Activated naive CD8-positive, alpha-beta T cell treated with anti-CD3 and anti-CD28 coated beads, Interleukin-2, amount 10 ng/mL, durations not matched to agents 7 days and 5 days (primary cell): ENCODE measurements around the gene NDUFV3. TPM values are rescaled to one million over a fixed set of nuclear protein-coding genes. Genes with fewer than 3 reads are reported as not detected.
"Not testable (repeated sequence)": the region's sequence is repeated elsewhere in the genome, so short reads cannot be mapped to it uniquely, and the experiment has no call there.

Experiments used
- ATAC-seq: fragments of 150-1000 bp; cut with Tn5 transposase; one replicate; pipeline ENCODE4 v1.10.0; 2021; ENCODE audit warnings: low read depth, moderate library complexity
- POLR2A ChIA-PET: fragments of 350-600 bp; sonication (Branson Sonifier 250); formaldehyde crosslinking; loops from one replicate; lab custom pipeline; 2021; ENCODE audit warnings: antibody characterized with exemption; lab: Charles Lee
- DNase-seq: peaks from one replicate; pipeline ENCODE4 v3.0.0; 2021
- H3K27ac Mint-ChIP-seq: one replicate; pipeline ENCODE4 v1.8.0; 2022; ENCODE audit warnings: mild to moderate bottlenecking, mixed read lengths
- H3K27me3 Mint-ChIP-seq: one replicate; pipeline ENCODE4 v1.8.0; 2022; ENCODE audit warnings: mild to moderate bottlenecking, moderate library complexity, mixed read lengths
- H3K36me3 Mint-ChIP-seq: one replicate; pipeline ENCODE4 v1.8.0; 2021; ENCODE audit warnings: mild to moderate bottlenecking, mixed read lengths
- H3K4me1 Mint-ChIP-seq: one replicate; pipeline ENCODE4 v1.8.0; 2021; ENCODE audit warnings: mixed read lengths
- H3K4me3 Mint-ChIP-seq: one replicate; pipeline ENCODE4 v1.8.0; 2022; ENCODE audit warnings: mild to moderate bottlenecking, moderate library complexity, mixed read lengths
- H3K9me3 Mint-ChIP-seq: one replicate; pipeline ENCODE4 v1.8.0; 2021; ENCODE audit warnings: mixed read lengths
- total RNA-seq, 2 experiments: library from RNA; stranded (reverse); gene quantifications; one replicate each; pipeline ENCODE4 v1.2.3, GENCODE V29; 2021

Gene NDUFV3
- total RNA-seq, 2 experiments from 2014 or later: 27.1 to 30.5 TPM

DNA sequence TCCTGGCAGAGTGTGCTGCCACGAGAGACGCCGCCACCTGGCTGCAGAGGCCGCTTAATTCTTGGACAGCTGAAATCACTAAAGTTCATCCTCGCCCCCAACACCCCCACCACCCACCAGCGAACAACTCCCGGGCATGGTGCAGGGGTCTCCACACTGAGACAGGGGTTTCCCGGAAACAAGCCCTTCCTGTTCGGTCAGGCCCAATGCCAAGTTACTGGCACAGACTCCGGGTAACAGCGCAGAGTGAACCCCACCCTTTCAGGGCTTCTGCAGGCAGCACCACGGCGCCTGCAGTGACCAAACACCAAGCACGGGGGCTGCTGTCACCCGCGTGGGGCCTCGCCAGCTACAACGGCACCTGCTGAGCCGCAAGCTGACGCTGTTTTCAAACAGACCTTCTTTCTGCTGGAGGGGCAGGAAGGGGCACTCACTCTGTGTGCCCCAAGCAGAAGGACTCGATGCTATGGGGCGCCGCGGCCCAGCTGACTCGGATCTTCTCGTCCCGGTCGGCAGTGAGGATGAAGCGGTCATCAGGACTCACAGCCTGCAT, 31.2 kb upstream of the NDUFV3 start:
- POLR2A ChIA-PET: no interaction called here
- Mint-ChIP-seq H3K36me3 (peaks cover 14% of the 10 kb centered on the region), H3K9me3 (no peaks in the 10 kb centered on the region), H3K27me3 (no peaks in the 10 kb centered on the region), H3K4me3 (no peak overlapping the region), H3K4me1 (peaks cover 5% of the 10 kb centered on the region), H3K27ac (no peak overlapping the region)
- ATAC-seq: no peak
- no peak for DNase-seq

DNA sequence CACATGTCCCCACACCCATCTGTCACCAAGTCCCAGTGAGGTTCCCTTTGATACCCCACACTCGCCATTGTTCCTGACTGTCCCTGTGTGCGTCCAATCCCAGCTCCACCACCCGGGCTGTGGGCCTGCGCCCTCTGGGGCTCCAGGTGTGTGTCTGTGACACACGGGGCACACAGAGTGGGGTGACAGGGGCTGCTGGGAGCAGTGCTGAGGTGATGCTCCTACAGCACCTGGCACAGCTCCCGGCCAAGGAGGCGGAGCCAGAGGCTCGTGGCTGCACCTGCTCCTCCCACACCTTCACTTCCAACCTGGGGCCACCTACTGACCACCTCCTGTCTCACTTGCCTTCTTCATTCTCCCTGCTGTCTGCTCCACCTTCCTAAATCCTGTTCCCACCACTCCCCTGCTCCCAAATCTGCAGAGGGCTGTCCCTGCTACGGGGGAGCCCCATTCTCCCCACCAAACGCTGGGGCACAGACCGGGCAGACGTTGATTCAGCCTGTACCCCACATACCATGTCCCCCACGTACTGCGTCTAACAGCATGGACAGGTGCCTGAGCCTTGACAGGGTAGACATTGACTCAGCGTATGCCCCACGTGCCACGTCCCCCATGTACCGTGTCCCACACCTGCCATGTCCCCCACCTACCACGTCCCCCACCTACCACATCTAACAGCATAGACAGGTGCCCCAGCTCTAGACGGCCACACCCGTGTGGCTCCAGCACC, 30.2 kb upstream of the NDUFV3 start:
- peaks cover 13% of the 10 kb centered on the region for H3K36me3 Mint-ChIP-seq
- POLR2A ChIA-PET: no interaction called here
- ATAC-seq: peak; percentile 16
- peaks cover 5% of the 10 kb centered on the region for H3K4me1 Mint-ChIP-seq
- H3K9me3 Mint-ChIP-seq: no peaks in the 10 kb centered on the region
- DNase-seq: no peak
- H3K27me3 Mint-ChIP-seq: no peaks in the 10 kb centered on the region
- no peak overlapping the region for H3K27ac Mint-ChIP-seq
- H3K4me3 Mint-ChIP-seq: no peak overlapping the region

DNA sequence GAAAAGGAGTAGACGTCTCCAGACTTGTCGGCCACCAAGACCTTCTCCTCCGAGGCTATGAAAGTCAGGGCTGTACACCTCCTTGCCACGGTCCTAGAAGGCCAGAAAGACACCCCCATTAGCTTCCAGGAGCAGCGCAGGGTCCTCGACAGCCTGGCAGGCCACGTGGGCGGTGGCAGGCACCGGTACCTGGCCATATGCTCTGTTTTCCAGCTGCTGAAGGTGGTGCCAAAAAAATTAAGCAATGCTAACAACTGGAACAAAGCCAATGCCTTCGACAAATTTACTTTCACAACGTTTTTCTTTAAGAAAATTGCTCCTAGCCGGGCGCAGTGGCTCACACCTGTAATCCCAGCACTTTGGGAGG, 29.6 kb upstream of the NDUFV3 start:
- Mint-ChIP-seq H3K36me3 (peaks cover 12% of the 10 kb centered on the region), H3K9me3 (no peaks in the 10 kb centered on the region), H3K27ac (no peak overlapping the region), H3K4me3 (no peak overlapping the region), H3K27me3 (no peaks in the 10 kb centered on the region), H3K4me1 (peaks cover 5% of the 10 kb centered on the region)
- no peak for DNase-seq
- no peak for ATAC-seq
- POLR2A ChIA-PET: no interaction called here

- Mint-ChIP-seq H3K4me3 (no peak overlapping the region), H3K27me3 (no peaks in the 10 kb centered on the region), H3K36me3 (peaks cover 12% of the 10 kb centered on the region), H3K4me1 (peaks cover 5% of the 10 kb centered on the region), H3K9me3 (no peaks in the 10 kb centered on the region), H3K27ac (no peak overlapping the region)
- ATAC-seq: no peak
- POLR2A ChIA-PET: no interaction called here
- DNase-seq: no peak
These were observed 28.8 kb upstream of the NDUFV3 start for GRCh38 chr21:42864286-42864685.

DNA sequence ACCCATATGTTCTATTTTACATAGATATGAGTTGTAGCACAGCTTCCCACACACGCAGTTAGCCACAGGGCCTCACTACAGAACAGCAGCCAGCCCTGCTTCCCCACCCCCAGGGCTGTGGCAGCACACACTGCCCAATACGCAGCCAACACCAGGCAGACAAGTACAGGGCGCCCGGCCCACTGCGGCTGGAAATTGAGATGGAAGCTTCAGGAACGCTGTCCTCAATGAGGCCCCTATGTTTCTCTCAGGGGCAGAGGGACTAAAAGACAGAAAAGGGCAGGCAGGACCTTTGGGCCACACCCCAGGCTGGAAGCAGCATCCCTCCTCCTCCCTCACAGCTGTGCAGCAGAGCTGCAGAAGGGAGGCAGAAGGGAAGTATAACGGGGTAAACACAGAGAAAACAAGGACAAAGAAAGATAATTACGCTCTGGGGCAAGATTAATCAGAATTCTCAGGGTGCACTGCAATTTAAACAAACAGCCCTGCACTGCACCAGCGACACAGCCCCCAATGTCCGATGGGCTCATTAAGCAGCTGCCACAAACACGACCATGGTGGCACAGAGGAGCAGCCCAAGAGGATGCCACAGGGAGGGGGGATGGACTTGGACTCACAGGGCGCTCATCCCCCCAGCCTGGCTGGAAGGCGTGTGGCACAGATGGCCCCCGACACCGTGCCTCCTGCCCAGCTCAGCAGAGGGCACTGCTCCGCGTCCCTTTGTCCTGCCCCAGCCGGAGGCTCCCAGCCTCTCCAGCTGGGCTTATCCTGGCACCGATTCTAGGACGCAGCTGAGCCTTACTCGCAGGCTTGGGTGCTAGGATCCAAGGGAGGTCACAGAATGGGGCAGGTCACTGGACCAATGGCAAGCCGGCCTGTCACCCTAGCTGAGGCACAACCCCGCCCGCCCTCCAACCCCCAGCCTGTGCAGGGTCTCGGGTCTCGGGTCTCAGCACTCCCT, 28.0 kb upstream of the NDUFV3 start:
- no peak overlapping the region for H3K27ac Mint-ChIP-seq
- H3K4me1 Mint-ChIP-seq: peaks cover 5% of the 10 kb centered on the region
- ATAC-seq: no peak
- H3K36me3 Mint-ChIP-seq: peaks cover 17% of the 10 kb centered on the region
- H3K9me3 Mint-ChIP-seq: no peaks in the 10 kb centered on the region
- no peak for DNase-seq
- H3K4me3 Mint-ChIP-seq: no peak overlapping the region
- H3K27me3 Mint-ChIP-seq: no peaks in the 10 kb centered on the region
- POLR2A ChIA-PET: no interaction called here

DNA sequence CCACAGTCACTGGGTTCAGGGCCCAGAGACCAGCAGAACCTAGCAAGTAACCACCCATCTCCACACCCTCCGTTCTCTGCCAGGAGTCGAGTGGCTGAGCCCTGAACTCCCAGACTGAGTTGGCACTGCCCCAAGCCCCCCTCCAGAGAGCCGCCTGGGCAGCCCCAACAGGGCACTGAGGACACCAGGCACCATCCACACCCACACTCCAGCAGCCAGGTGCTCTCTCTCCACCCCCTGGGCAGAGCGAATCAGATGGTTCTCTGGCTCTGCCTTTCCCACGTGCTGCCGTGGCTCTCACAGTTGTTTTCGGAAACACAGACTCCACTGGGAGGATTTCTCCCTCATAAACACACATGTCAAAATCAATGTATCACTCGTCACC, 27.3 kb upstream of the NDUFV3 start:
- DNase-seq (no peak), ATAC-seq (no peak)
- peaks cover 5% of the 10 kb centered on the region for H3K4me1 Mint-ChIP-seq
- no peaks in the 10 kb centered on the region for H3K27me3 Mint-ChIP-seq
- POLR2A ChIA-PET: no interaction called here
- H3K9me3 Mint-ChIP-seq: no peaks in the 10 kb centered on the region
- H3K27ac Mint-ChIP-seq: no peak overlapping the region
- H3K4me3 Mint-ChIP-seq: no peak overlapping the region
- H3K36me3 Mint-ChIP-seq: peaks cover 18% of the 10 kb centered on the region

- peaks cover 16% of the 10 kb centered on the region for H3K36me3 Mint-ChIP-seq
- ATAC-seq: no peak
- H3K27ac Mint-ChIP-seq: no peak overlapping the region
These were observed 24.9 kb upstream of the NDUFV3 start for GRCh38 chr21:42868196-42868595.

DNA sequence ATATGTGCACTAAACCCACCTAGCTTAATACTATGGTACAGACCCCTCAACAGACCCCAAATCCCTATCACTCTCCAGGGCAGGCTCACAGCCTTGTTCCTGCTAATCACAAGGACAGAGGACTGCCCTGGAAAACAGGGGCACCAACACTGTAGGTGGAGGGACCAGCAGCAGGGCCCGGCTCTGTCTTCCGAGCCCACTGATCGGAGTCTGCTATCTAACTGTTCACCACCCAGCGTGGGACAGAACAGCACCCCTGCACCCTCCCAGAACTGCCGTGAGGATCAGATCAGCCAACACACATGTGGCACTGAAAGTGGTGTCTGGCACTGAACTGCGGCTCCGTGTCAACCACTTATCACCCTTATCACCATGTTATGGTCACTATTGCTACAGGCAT, 20.0 kb upstream of the NDUFV3 start:
- Mint-ChIP-seq H3K4me1 (peaks cover 4% of the 10 kb centered on the region), H3K4me3 (no peak overlapping the region), H3K27ac (no peak overlapping the region), H3K36me3 (peaks cover 24% of the 10 kb centered on the region), H3K9me3 (no peaks in the 10 kb centered on the region), H3K27me3 (no peaks in the 10 kb centered on the region)
- ATAC-seq (no peak), DNase-seq (no peak)
- POLR2A ChIA-PET: no interaction called here

More at GRCh38 chr21:42868196-42868595, 24.9 kb upstream of the NDUFV3 start:
- Mint-ChIP-seq H3K4me3 (no peak overlapping the region), H3K9me3 (no peaks in the 10 kb centered on the region), H3K4me1 (peaks cover 4% of the 10 kb centered on the region), H3K27me3 (no peaks in the 10 kb centered on the region)
- no peak for DNase-seq
- POLR2A ChIA-PET: interaction anchor here (0.8 kb wide), 1 partner anchor 10 kb away, joined by 3 read pairs; no protein-coding TSS in a partner anchor

- H3K4me1 Mint-ChIP-seq: peaks cover 23% of the 10 kb centered on the region
- H3K27ac Mint-ChIP-seq, DNase-seq, H3K9me3 Mint-ChIP-seq, H3K4me3 Mint-ChIP-seq, H3K27me3 Mint-ChIP-seq, ATAC-seq: not testable (repeated sequence)
- POLR2A ChIA-PET: interaction anchor here (0.6 kb wide), 1 partner anchor 1072 kb away, joined by 5 read pairs; no protein-coding TSS in a partner anchor
- peaks cover 17% of the 10 kb centered on the region for H3K36me3 Mint-ChIP-seq
These were observed 17.3 kb upstream of the NDUFV3 start for GRCh38 chr21:42875811-42876210.

GRCh38 chr21:42878678-42878992, 14.5 kb upstream of the NDUFV3 start:
- Mint-ChIP-seq H3K36me3 (peaks cover 9% of the 10 kb centered on the region), H3K27me3 (no peaks in the 10 kb centered on the region), H3K27ac (peak overlapping the region; percentile 98), H3K4me1 (peaks cover 25% of the 10 kb centered on the region), H3K9me3 (no peaks in the 10 kb centered on the region), H3K4me3 (peak overlapping the region; percentile 97)
- ATAC-seq: peak; percentile 21
- POLR2A ChIA-PET: interaction anchor here (0.9 to 4.4 kb wide), 3 partner anchors 10 to 767 kb away, joined by 3 to 51 read pairs (median 5); partner anchors contain the start of gene NDUFV3
- DNase-seq: no peak

DNA sequence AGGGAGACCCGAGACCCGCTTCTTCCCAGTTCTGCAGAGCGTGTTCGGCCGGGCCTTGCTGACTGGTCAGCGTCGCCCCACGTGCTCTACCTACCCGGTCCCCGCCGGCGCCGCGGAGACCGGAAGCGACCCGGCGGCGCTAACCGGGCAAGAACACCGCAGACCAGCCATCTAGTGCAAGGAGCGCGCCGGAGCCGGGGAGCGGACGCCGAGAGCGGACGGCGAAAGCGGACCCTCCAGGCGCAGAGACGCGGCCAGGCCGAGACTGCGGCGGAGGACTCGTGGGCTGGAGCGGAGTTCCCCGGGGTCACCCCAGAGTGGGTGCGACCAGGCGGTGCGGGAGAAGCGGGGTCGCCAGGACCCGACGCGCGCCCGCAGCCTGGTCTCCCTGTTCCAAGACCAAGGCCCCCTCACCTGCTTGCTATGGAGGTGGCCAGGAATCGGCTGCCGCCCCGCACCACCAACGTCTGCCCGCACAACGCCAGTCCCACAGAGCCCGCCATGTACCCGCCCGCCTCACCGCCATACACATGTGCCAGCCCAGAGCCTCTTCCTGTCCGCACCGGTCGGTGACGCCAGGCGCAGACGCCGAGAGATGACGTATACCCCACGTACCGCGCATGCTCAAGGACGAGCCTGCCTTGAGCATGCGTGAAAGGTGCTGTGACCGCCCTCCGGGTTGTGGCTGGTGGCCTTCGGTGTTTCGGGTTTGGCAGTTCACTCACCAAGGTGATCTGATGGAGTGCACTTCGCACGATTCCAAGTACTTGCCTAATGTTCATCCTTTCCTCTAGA, 13.9 kb upstream of the NDUFV3 start, which contains the start of gene WDR4:
TSS of gene WDR4 (minus strand) at position 547 of the 795 bp plus-strand sequence. CDS start at position 503, 44 bp downstream.
- no peaks in the 10 kb centered on the region for H3K9me3 Mint-ChIP-seq
- DNase-seq (peak; percentile 99), ATAC-seq (peak; percentile 96)
- H3K27me3 Mint-ChIP-seq: no peaks in the 10 kb centered on the region
- H3K36me3 Mint-ChIP-seq: peaks cover 9% of the 10 kb centered on the region
- H3K27ac Mint-ChIP-seq: peak within 1 kb of the TSS; percentile 98
- H3K4me1 Mint-ChIP-seq: peaks cover 25% of the 10 kb centered on the region
- peak within 1 kb of the TSS; percentile 97 for H3K4me3 Mint-ChIP-seq
- POLR2A ChIA-PET: interaction anchor here (0.6 to 4.4 kb wide), 5 partner anchors 10 to 767 kb away, joined by 3 to 51 read pairs (median 3); partner anchors contain the start of gene NDUFV3

DNA sequence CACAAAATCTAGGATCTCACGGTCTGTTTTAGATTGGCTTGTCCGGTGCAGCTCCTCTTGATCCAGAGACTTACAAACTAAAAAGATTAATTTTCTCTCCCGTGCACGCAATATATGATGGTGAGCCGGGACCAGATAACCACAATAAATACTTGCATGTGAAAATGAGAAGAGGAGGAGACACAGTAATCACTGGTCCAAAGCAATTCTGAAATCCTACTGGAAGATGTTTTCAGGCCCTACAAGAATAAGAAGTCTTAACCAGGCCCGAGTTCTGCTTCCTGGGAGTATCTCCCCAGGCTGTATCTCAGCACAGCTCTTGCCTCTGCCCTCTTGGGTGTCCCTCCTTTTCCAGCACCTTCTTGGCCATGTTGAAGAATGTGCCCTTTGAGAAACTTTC, 12.8 kb upstream of the NDUFV3 start:
- Mint-ChIP-seq H3K4me1 (peaks cover 25% of the 10 kb centered on the region), H3K4me3 (peak overlapping the region; percentile 97), H3K27me3 (no peaks in the 10 kb centered on the region), H3K36me3 (peaks cover 5% of the 10 kb centered on the region), H3K9me3 (no peaks in the 10 kb centered on the region), H3K27ac (peak overlapping the region; percentile 98)
- DNase-seq (no peak), ATAC-seq (no peak)
- POLR2A ChIA-PET: interaction anchor here (0.7 to 4.4 kb wide), 4 partner anchors 9 to 348 kb away, joined by 3 to 51 read pairs (median 3); partner anchors contain the start of gene NDUFV3
